ENCODE data around the gene LMO3.

The LMO3 gene

DNA sequence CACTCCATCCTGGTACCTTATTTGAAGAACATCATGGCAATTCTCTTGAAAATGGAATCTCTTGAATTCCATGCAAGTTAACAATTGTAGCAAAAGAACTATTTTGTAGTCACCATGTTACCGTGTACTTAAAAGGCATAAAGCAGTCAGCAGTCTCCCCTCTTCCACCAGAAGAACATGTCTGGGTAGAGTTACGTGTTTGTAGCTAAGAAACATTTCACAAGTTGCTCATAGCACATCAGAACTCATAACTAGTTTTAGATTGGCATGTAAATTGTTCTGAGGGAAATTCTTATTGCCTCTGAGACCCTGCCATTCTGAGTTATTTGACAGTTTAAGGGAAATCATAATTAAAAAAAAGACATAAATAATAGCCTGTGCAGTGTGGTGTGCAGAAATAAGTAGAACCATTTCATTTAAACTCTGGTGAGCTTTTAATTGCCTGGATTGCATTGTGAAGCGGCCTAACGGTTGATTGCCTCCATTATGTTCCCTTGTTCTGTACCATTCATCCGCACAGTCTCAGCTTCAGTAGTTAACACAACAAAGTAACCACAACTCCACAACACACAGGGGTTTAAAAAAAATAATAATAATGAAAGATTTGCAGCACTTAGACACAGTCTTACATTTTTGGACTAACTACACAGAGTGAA is 2.6 kb downstream of the LMO3 start:
- H3K4me3 ChIP-seq, result no peak overlapping the region
- no peak overlapping the region for H3K27ac ChIP-seq

DNA sequence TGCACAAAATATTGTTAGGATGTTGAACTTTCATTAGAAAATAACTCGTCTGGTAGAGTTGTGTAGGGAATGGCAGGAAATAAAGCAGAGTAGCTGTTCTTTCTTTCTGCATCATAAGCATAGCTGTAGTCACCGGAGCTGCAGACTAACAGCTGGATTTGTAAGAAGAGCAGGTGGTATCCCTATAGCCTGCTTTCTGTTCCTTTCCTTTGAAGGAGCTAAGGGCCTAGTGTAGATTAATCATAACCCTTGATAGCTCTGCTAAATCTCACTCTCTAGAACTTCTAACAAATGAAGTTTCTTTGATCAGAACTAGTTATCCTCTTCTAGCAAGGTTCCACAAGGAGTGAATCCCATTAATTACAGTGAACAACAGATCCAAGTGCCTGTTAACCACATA is 3.5 kb downstream of the LMO3 start:
- Histone ChIP-seq H3K27ac (no peak overlapping the region), H3K4me3 (no peak overlapping the region)

DNA sequence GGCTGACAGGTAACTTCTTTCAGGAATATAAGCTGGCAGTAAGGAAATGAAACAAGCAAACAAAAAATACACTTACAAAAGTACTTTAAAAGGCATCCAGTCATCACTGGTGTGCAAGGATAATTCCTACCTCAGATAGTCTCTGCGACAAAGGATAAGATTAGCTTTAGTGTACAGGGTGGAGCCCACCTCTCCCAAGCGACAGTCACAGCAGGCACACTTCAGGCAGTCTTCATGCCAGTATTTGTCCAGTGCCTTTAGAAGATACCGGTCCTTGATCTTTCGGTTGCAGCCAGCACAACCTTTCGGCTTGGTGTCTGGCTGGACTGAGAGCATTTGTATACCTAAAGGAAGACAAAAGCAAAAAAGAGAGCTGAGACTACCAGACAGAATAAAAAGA is 5.4 kb downstream of the LMO3 start:
- no peak overlapping the region for H3K4me3 ChIP-seq

DNA sequence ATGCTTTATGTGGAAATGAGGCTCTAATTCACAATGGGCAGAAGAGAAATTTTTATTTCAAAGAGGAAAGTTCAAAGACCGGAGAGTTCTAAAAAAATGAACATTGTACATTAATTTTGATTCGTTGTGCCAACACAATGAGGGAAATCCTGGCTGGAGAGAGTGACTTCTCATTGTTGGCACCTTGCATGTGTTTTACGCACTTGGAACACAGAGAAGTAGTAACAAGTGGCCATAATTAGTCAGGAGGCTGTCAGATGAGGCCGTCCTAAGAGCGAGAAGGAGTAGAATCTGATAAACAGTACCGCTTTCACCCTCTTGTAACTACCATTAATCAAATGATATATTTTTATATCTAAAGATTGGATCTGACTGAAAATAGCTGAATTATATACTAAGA is 6.9 kb downstream of the LMO3 start:
- Histone ChIP-seq H3K27ac (peak overlapping the region in 1 of 21 experiments; percentile 9), H3K4me3 (no peak overlapping the region)

More for the DNA sequence above, 5.4 kb downstream of the LMO3 start:
- H3K27ac ChIP-seq, result no peak overlapping the region

DNA sequence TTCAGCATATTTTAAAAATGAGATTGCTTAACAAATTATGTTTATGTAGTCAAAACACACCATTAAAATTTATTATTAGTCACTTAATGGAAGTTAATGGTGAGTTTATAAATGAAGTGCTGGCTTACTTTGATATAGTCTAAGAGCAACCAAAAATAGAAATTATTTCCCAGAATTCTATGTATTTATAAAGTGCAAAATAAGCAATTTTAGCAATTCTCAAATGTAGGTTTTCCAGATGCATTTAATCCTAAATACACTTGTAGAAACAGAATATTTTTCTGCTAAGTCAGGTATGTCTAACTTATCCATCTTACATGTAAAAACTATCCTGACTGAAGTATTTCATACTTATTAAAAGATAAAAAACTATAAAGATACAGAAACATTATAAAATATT is 11.2 kb downstream of the LMO3 start:
- Histone ChIP-seq H3K4me3 (no peak overlapping the region), H3K27ac (no peak overlapping the region)

DNA sequence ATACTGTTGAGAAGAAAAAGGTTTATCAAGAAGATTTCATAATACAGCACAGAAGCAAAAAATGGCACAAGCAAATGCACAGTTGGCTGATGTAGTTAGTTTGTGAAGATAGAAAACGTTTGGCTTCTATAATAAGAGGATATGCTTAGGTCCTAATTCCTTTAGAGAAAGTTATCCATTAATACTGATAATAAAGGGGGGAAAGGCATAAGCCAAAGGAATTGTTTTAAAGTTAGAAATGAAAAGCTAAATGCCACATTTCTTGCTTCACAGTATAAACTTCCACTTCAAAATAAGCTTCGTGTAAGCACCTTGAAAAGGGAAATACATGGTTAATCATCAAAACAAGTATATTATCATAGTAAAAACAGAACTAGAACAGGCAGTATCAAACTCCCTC is 12.4 kb downstream of the LMO3 start:
- Histone ChIP-seq H3K27ac (peak overlapping the region in 1 of 21 experiments; percentile 37), H3K4me3 (no peak overlapping the region)

DNA sequence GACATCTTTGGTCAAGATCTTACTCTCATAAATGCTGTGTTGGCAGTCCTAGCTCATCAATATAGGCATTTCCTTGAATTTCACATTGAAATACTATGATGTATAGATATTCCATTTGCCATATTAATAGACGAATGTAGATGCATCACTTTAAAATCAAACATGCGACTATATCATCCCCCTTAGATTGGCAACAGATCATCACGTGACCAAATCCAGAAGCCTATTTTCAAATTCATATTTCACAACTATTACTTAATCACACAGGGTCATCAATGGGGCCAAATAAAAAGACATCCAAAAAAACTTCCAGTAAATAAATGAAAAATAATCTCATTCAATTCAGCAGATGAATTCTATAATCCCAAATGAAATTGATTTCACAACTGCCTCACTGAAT is 15.3 kb downstream of the LMO3 start:
- Histone ChIP-seq H3K4me3 (no peak overlapping the region), H3K27ac (no peak overlapping the region)

DNA sequence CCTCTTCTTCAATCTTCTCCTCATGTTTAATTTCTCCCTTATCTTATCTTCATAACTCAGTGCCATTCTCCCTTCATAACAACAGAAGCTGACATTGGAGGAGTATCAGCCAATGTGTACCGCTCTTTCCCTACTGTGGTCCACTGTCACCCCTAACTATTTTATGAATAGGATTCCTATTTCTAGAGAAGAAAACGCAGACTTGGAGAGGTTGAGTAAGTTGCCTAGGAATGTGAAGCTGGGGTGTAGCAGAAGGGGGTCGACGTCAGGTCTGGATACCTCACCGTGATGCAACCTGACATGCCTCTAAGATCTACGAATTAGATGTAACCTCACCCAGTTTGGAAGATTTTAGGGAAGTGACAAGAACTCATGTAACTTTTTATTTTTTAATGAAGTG is 17.1 kb downstream of the LMO3 start:
- H3K4me3 ChIP-seq, result no peak overlapping the region
- H3K27ac ChIP-seq, result no peak overlapping the region

DNA sequence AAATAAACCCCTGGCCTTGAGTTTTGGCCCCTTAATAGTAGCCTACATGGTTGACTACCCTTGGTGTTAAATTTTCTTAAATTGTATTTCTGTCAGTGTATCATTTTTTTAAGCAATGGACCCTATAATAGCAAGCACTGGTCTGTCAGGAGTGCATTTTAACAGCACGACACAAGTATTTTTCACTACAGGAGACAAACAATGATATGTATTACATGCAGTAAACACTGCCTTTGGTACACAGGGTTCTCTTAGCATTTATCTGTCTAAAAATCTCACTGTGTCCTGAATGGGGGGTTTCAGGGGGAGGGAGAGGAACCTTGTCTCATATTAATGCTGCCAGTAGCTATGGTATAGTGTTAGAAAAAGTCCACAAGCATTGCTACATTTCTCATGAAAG is 18.4 kb downstream of the LMO3 start:
- H3K4me3 ChIP-seq, result no peak overlapping the region
- peak overlapping the region in 1 of 21 experiments; percentile 30 for H3K27ac ChIP-seq

DNA sequence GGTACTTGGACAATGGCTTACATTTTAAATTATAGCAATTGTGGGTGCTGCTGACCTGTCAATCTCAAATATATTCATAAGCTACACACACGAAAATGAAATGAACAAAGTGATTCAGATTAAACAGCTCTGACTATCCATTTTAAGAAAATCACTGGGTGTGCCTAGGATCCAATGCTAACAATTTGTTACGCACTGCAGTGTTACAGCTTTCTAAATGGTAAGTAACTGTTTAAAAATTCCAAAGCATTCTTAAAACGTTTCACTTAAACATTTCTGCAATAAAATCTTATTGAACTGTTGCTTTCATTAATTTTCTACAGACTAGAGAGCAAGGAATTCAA is 18.9 kb downstream of the LMO3 start:
- H3K4me3 ChIP-seq, result no peak overlapping the region
- H3K27ac ChIP-seq, result peak overlapping the region in 1 of 21 experiments; percentile 30

DNA sequence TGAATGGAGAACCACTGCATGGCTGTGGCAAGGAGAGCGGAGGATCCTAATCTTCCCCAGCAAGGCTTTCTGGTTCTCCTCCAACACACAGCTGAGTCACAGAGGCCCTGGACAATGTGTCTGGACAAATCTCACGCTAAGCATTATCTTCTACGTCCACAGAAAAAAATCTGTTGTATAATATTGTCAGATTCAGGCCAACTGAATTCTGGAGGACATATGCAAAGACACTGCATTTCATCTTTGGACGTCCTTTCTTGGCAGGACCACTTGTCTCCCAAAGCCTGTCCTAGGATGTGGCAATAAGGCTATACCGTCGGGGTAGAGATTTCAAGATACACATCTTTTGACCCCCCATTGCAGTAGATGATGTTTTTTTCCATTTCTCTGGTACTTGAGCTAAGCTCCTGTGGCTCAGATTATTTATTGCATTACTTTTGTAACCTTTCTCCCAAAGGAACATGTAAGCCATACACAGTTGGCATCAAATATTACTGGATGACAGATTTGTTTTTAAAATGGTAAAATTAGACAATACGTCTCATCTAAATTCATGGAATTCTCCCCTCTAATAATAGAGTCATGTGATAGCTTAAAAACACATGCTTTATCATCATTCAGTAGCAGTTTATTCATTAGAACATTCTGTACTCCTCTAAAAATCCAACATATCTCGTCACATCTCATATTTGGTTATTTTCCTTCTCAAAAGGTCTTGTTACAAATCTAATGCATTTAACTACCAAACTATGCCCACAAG is 19.4 kb downstream of the LMO3 start:
- H3K27ac ChIP-seq, result peak overlapping the region in 1 of 21 experiments; percentile 30
- H3K4me3 ChIP-seq, result no peak overlapping the region

DNA sequence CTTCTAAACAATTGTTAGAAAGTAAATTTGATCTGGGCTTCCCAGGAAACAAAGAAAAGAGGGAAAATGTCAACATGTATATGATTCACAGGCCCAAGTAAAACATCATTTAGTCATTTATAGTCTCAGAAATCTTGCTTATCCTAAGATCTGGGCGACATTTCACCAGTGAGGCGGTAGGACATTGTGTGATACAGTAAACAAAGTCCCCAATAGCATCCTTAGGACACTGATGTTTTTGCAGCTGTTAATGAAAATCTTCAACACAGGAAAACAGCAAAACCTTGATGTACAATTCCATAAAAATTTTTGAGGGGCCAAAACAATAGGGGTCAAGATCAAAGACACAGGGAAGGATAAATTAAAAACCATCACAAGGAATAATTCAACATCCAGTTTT is 20.2 kb downstream of the LMO3 start:
- Histone ChIP-seq H3K27ac (no peak overlapping the region), H3K4me3 (no peak overlapping the region)

DNA sequence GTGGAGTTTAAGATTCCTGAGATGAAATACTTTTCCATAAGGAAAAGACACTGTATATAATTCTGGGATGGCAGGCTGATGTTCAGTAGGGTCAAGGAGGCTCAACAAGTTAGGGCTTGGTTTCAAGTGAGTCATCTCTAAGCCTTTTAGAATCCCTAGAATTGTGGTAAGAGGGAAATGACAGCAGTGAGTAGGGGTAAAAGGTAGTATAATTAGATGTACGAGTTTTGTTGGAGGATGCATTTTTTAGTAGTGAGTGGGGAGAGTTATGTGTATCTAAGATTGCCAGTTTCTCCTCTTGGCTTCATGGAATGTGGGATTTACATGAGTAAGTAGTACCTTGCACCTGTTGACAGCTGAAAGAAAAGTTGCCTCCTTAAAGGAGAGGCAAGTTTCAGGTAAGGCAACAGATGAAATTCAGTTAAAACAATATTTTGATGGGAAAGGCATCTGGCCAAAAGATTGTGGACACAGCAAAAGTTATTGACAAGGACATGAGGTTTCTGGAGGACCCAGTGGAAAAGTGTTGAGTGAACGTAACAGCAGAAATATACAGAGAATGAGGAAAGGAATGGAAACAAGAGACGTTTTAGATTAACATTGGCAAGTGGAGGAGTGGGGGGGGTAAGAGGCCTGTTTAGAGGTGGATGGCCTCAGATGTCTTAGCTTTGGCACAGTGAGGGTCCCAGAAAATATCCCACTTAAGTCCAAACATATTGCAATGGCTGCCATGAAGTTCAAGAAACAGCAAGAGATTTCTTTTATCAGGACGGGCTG is 21.8 kb downstream of the LMO3 start:
- Histone ChIP-seq H3K27ac (no peak overlapping the region), H3K4me3 (no peak overlapping the region)

DNA sequence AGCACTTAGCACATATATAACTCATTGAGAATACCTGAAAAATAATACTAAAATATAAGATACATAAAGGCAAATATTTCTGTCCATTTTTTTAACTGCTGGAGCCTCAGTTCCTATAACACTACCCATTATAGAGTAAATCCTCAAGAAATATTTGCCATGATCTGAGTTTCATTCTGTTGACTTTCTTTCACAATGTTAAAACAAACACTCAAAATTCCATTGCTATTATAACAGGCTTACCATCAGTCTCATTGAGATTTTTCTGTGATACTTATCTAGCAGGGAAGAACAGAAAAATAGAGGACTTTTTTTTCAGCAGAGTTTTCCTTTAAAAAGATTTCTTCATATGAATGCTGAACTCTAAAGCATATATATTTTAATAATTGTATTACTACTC is 24.5 kb downstream of the LMO3 start:
- Histone ChIP-seq H3K27ac (no peak overlapping the region), H3K4me3 (no peak overlapping the region)

DNA sequence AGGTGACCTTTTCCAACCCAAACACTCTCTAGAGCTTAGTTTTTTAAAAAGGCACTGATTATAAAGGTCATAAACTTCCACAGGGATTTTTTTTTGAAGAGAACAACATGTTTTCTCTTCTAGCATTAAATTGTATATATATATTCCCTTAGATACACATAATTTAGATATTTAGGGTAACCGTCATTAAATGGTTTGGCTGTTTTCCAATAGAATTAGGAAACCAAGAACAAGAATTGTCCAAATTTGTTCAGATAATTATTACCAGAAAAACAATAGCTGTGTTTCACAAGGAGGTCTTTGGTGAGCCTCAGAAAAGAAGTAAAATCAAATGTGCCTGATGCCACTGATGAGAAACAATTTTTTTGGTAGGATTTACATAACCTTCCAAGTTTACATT is 26.9 kb downstream of the LMO3 start:
- H3K4me3 ChIP-seq, result no peak overlapping the region
- H3K27ac ChIP-seq, result no peak overlapping the region

DNA sequence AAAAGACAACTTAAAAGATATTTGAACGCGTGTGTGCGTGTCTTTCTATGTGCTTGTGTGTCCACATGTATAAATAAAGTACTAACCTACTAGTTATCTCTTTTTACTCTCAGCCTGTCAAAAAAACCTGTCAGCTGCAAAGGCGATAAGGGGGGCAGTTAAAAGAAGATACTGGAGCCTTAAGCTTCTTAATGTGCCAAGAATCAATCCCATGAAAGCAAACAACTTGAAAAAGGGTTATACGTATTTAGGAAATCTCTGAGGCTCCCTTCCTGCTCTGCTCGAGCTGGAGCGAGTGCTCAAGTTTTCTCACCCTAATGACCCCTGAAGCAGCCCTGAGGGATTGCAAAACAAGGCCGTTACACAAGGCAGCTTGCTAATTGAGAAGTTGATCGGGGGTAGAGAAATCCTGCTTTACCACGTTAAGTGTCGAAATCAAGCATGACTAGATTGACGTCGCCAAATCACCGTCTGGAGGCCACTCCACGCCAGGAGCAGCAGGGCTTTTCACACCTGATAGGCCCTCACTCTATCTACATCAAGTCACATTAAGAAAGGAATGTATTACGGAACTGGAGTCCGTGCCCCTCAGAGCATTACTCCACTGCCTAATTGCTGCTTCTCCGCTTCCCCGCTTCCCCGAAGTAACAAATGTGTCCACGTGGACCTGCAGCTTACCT is 32.4 kb downstream of the LMO3 start:
- Histone ChIP-seq H3K4me3 (no peak overlapping the region), H3K27ac (no peak overlapping the region)

DNA sequence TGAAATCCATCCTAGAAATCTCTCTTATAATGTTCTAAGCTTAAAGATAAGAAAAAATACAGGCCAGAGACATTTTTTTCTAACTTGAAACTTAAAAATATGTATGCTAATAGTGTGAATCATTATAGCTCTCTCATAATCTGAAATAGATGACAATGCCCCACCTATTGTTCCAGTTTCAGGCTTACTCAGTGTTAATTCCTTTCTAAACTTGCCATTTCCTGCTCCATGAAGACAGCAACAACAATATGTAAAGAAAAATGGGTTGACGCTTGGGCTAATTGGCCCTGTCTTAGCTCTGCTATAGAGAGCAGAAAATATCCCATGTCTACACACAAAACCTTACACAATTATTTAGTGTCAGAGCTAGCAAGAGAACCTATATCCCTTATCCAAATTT is 37.1 kb downstream of the LMO3 start:
- Histone ChIP-seq H3K4me3 (no peak overlapping the region), H3K27ac (no peak overlapping the region)

DNA sequence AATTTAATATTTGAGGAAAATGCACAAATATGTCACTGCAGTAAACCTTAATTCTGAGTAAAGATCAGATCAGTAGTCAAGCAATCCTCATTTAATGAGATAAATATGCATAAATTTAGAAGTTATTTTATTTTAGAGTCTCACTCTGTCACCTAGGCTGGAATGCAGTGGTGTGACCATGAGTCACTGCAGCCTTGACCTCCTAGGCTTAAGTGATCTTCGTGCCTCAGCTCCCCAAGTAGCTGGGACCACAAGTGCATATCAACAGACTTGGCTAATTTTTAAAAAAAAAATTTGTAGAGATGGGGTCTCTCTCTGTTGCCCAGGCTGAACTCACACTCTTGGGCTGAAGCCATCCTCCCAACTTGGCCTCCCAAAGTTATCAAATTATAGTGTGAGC is 41.3 kb downstream of the LMO3 start:
- no peak overlapping the region for H3K4me3 ChIP-seq
- H3K27ac ChIP-seq, result no peak overlapping the region

DNA sequence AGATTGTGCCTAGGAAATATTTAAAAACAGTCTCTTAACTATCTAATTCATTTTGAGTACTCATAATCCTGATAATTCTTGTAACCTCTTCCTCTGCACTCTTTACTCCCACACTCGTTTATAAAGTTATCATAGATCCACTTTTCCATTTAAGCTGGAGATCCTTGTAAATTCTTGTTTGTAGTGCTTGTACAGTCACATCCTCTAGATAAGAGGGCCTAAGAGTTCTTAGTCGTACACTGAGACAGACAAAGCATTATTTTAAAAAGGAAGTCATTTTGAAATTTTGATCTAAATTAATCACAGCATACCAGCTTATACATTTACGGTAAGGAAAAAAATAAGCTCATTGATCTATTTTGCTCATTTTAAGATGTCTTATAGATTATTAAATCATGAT is 42.5 kb downstream of the LMO3 start:
- no peak overlapping the region for H3K27ac ChIP-seq
- H3K4me3 ChIP-seq, result no peak overlapping the region

DNA sequence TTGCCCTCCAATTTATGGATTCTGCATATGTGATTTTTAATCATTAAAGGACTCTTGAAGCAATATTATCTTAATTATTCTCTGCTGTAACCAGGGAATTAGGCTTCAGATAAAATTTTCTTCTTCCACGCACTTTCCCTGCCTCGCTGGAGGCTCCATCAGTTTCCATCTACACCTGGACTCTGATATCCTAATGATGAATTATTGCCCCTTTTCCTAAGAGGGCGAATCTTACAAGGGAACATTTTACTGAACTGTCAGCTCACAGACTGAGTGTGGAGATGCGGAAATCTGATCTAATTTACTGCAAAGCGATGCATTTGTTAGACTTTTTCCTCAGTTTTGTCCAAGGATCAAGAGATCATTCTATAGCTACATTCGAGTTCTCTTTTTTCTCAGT is 43.0 kb downstream of the LMO3 start:
- Histone ChIP-seq H3K4me3 (no peak overlapping the region), H3K27ac (no peak overlapping the region)

DNA sequence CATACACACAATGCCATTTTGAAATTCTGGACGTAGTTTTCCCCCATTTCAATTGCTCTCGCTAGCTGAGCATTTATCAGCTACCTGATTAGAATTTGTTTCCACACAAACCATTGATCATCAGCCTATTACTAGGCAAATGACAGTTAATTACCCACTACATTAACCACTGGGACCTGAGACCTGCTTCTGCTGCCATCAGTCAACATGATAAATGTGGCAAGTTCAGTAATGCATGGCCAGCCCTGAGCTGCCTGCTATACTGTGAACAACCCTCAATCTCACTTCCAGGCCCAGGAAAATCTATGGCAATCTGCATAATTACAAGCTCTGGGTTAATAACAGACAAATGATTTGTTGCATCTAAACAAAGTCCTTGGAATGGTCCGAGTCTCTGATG is 43.5 kb downstream of the LMO3 start:
- H3K4me3 ChIP-seq, result no peak overlapping the region

More for the DNA sequence above, 43.5 kb downstream of the LMO3 start:
- H3K27ac ChIP-seq, result no peak overlapping the region

Measured in skin epidermis (tissue), 12 donors.